ENCODE measurements around the gene AFG1L. TPM values are rescaled to one million over a fixed set of nuclear protein-coding genes. Genes with fewer than 3 reads are reported as not detected.
A peak's percentile ranks its signal among the peaks of the same experiment; 100 is the strongest.

Gene AFG1L
- total RNA-seq, 2 donors from 2014 or later: 10.2 to 10.9 TPM

GRCh38 chr6:108482559-108482958 is 187.7 kb downstream of the AFG1L start:
- DNase-seq (no peak), ATAC-seq (no peak)
- intact Hi-C loops (cut with DNase I): no loop called here

GRCh38 chr6:108484016-108484415 is 189.2 kb downstream of the AFG1L start:
- DNase-seq (no peak), ATAC-seq (peak; percentile 23 to 27)
- intact Hi-C loops (cut with DNase I): no loop called here

- no peak for DNase-seq
- intact Hi-C loops (cut with DNase I): no loop called here
- ATAC-seq: no peak
Observed at GRCh38 chr6:108489699-108490098, 194.8 kb downstream of the AFG1L start.

- ATAC-seq: peak in 1 of 2 donors; percentile 62
- intact Hi-C loops (cut with DNase I): loop anchor here in 1 of 2 donors (2.0 kb wide), 1 partner anchor 377 kb away; no protein-coding TSS in a partner anchor
- no peak for DNase-seq
Observed at GRCh38 chr6:108492131-108492766, 197.4 kb downstream of the AFG1L start.

- DNase-seq (no peak), ATAC-seq (no peak)
- intact Hi-C loops (cut with DNase I): no loop called here
Observed at GRCh38 chr6:108494434-108494833, 199.6 kb downstream of the AFG1L start.

GRCh38 chr6:108497883-108498282 is 203.0 kb downstream of the AFG1L start:
- DNase-seq (no peak), ATAC-seq (peak in 1 of 2 donors; percentile 19)
- intact Hi-C loops (cut with DNase I): no loop called here

GRCh38 chr6:108501559-108501958 is 206.7 kb downstream of the AFG1L start:
- ATAC-seq (no peak), DNase-seq (no peak)
- intact Hi-C loops (cut with DNase I): no loop called here

- intact Hi-C loops (cut with DNase I): no loop called here
- DNase-seq: no peak
Observed at GRCh38 chr6:108502832-108503231, 208.0 kb downstream of the AFG1L start.

GRCh38 chr6:108507316-108507715 is 212.5 kb downstream of the AFG1L start:
- no peak for ATAC-seq
- no peak for DNase-seq
- intact Hi-C loops (cut with DNase I): no loop called here

More at GRCh38 chr6:108502832-108503231, 208.0 kb downstream of the AFG1L start:
- no peak for ATAC-seq

GRCh38 chr6:108510461-108511319 is 215.8 kb downstream of the AFG1L start:
- intact Hi-C loops (cut with DNase I): no loop called here
- DNase-seq (no peak), ATAC-seq (no peak)

- ATAC-seq (no peak), DNase-seq (no peak)
- intact Hi-C loops (cut with DNase I): no loop called here
Observed at GRCh38 chr6:108518714-108519576, 224.1 kb downstream of the AFG1L start.

GRCh38 chr6:108521616-108522107 is 226.8 kb downstream of the AFG1L start:
- no peak for DNase-seq
- intact Hi-C loops (cut with DNase I): loop anchor here in 1 of 2 donors (10.0 kb wide), 2 partner anchors 407 to 537 kb away; no protein-coding TSS in a partner anchor
- no peak for ATAC-seq

GRCh38 chr6:108523697-108524096 is 228.8 kb downstream of the AFG1L start:
- ATAC-seq: no peak
- intact Hi-C loops (cut with DNase I): loop anchor here (2.0 to 10.0 kb wide), 3 partner anchors 409 to 543 kb away; no protein-coding TSS in a partner anchor

GRCh38 chr6:108524528-108525248 is 229.8 kb downstream of the AFG1L start:
- DNase-seq: no peak
- ATAC-seq: no peak
- intact Hi-C loops (cut with DNase I): loop anchor here (2.0 to 10.0 kb wide), 4 partner anchors 410 to 544 kb away; no protein-coding TSS in a partner anchor

More at GRCh38 chr6:108523697-108524096, 228.8 kb downstream of the AFG1L start:
- no peak for DNase-seq

- peak in 1 of 2 donors; percentile 57 for ATAC-seq
Observed at GRCh38 chr6:108526739-108527174, 231.9 kb downstream of the AFG1L start.

GRCh38 chr6:108528878-108529277 is 234.0 kb downstream of the AFG1L start:
- intact Hi-C loops (cut with DNase I): loop anchor here (5.0 to 10.0 kb wide), 3 partner anchors 414 to 544 kb away; no protein-coding TSS in a partner anchor
- ATAC-seq (no peak), DNase-seq (no peak)

More at GRCh38 chr6:108526739-108527174, 231.9 kb downstream of the AFG1L start:
- intact Hi-C loops (cut with DNase I): loop anchor here (5.0 to 10.0 kb wide), 3 partner anchors 412 to 542 kb away; no protein-coding TSS in a partner anchor
- DNase-seq: no peak

GRCh38 chr6:108531332-108531731 is 236.5 kb downstream of the AFG1L start:
- intact Hi-C loops (cut with DNase I): no loop called here
- ATAC-seq (no peak), DNase-seq (no peak)

- no peak for DNase-seq
- intact Hi-C loops (cut with DNase I): no loop called here
- no peak for ATAC-seq
Observed at GRCh38 chr6:108535114-108535742, 240.4 kb downstream of the AFG1L start.

Data from left cardiac atrium (tissue), 4 donors.